GM23338 (cell line): ENCODE results near the gene CALY. TPM values are rescaled to one million over a fixed set of nuclear protein-coding genes. Genes with fewer than 3 reads are reported as not detected.

Experiments
- ATAC-seq: fragments of 200-7000 bp; cut with Tn5 transposase; 3 replicates; pipeline ENCODE4 v1.9.1; 2020
- DNase-seq: peaks from one replicate; pipeline ENCODE4 v3.0.0-alpha.2; 2015; ENCODE audit warnings: low spot score
- H2AFZ ChIP-seq: fragments of 200-600 bp; sonication (generic); 2 replicates; pipeline ENCODE4 v1.8.0; 2016; ENCODE audit warnings: antibody characterized with exemption, mild to moderate bottlenecking, moderate library complexity
- H3F3A ChIP-seq: fragments of 200-600 bp; sonication (generic); replicated peaks from 2 replicates; pipeline ENCODE4 v1.8.0; 2017; ENCODE audit warnings: antibody characterized with exemption, mixed run types, low read depth
- H3K27ac ChIP-seq: fragments of 200-600 bp; sonication (generic); 2 replicates; pipeline ENCODE4 v1.6.1; 2016; ENCODE audit warnings: low read depth
- H3K27me3 ChIP-seq: fragments of 200-600 bp; sonication (generic); 2 replicates; pipeline ENCODE4 v1.8.0; 2016; ENCODE audit warnings: mild to moderate bottlenecking, mixed run types, moderate library complexity; ENCODE audit not compliant: insufficient read depth
- H3K36me3 ChIP-seq: fragments of 200-600 bp; sonication (generic); 2 replicates; pipeline ENCODE4 v1.8.0; 2016; ENCODE audit warnings: mild to moderate bottlenecking; ENCODE audit not compliant: insufficient read depth
- H3K4me1 ChIP-seq: fragments of 200-600 bp; sonication (generic); 2 replicates; pipeline ENCODE4 v1.8.0; 2016; ENCODE audit warnings: mild to moderate bottlenecking, moderate library complexity; ENCODE audit not compliant: insufficient read depth
- H3K4me2 ChIP-seq: fragments of 200-600 bp; sonication (generic); 2 replicates; pipeline ENCODE4 v1.7.1; 2017; ENCODE audit warnings: mixed run types
- H3K4me3 ChIP-seq: fragments of 200-600 bp; sonication (generic); 2 replicates; pipeline ENCODE4 v1.6.1; 2016; ENCODE audit warnings: mixed run types
- H3K79me2 ChIP-seq: fragments of 200-600 bp; sonication (generic); replicated peaks from 2 replicates; pipeline ENCODE4 v1.8.0; 2017; ENCODE audit warnings: mild to moderate bottlenecking; ENCODE audit not compliant: insufficient read depth
- H3K9me2 ChIP-seq: fragments of 200-600 bp; sonication (generic); 2 replicates; pipeline ENCODE4 v1.8.0; 2017; ENCODE audit not compliant: insufficient read depth
- H4K20me1 ChIP-seq: fragments of 200-600 bp; sonication (generic); replicated peaks from 2 replicates; pipeline ENCODE4 v1.8.0; 2017; ENCODE audit warnings: mild to moderate bottlenecking; ENCODE audit not compliant: insufficient read depth
- H3K27ac Mint-ChIP-seq: 2 replicates; pipeline ENCODE4 v1.8.0; 2020; ENCODE audit warnings: inconsistent platforms, mild to moderate bottlenecking, moderate library complexity, mixed read lengths
- H3K27me3 Mint-ChIP-seq: 3 replicates; pipeline ENCODE4 v1.8.0; 2022; ENCODE audit warnings: low read depth, mild to moderate bottlenecking, moderate library complexity, mixed read lengths, inconsistent platforms; ENCODE audit not compliant: insufficient read depth, poor library complexity
- H3K36me3 Mint-ChIP-seq: 3 replicates; pipeline ENCODE4 v1.8.0; 2021; ENCODE audit warnings: low read depth, mild to moderate bottlenecking, inconsistent platforms, moderate library complexity, mixed read lengths
- H3K4me1 Mint-ChIP-seq: 3 replicates; pipeline ENCODE4 v1.8.0; 2020; ENCODE audit warnings: mild to moderate bottlenecking, inconsistent platforms, mixed read lengths
- H3K4me3 Mint-ChIP-seq: 3 replicates; pipeline ENCODE4 v1.8.0; 2021; ENCODE audit warnings: moderate library complexity, mild to moderate bottlenecking, inconsistent platforms, mixed read lengths
- H3K9me3 Mint-ChIP-seq: 3 replicates; pipeline ENCODE4 v1.8.0; 2020; ENCODE audit warnings: moderate library complexity, mild to moderate bottlenecking, inconsistent platforms, mixed read lengths
- CREB1 ChIP-seq: fragments of 250-450 bp; sonication (Bioruptor Pico); IDR thresholded peaks from 2 replicates; pipeline ENCODE4 v1.5.0; 2020; ENCODE audit warnings: low read depth, mild to moderate bottlenecking, moderate library complexity
- EZH2phosphoT487 ChIP-seq: fragments of 200-600 bp; sonication (generic); IDR thresholded peaks from one replicate; pipeline ENCODE4 v1.8.1; 2018; ENCODE audit warnings: antibody characterized with exemption; ENCODE audit not compliant: unreplicated experiment
- JUNB ChIP-seq: IDR thresholded peaks from one replicate; pipeline ENCODE4 v1.6.1; 2016; ENCODE audit warnings: antibody characterized with exemption; ENCODE audit not compliant: unreplicated experiment
- ZNF114 ChIP-seq: fragments of 250-450 bp; sonication (Bioruptor Pico); IDR thresholded peaks from 2 replicates; pipeline ENCODE4 v1.5.0; 2020; ENCODE audit warnings: mild to moderate bottlenecking, moderate library complexity
- ZNF331 ChIP-seq: fragments of 250-450 bp; sonication (Bioruptor Pico); IDR thresholded peaks from 2 replicates; pipeline ENCODE4 v1.5.0; 2020; ENCODE audit warnings: low read depth, mild to moderate bottlenecking, moderate library complexity
- polyA plus RNA-seq: library from polyadenylated mRNA; unstranded; fragments of >200 nt; fragmentation: Nextera tagmentation; extraction: Ambion mirVana; gene quantifications from 2 replicates; pipeline ENCODE4 v1.2.1, GENCODE V29; 2016
- total RNA-seq: library from RNA; depleted of rRNA; stranded (reverse); fragments of >200 nt; shearing (Covaris generic); gene quantifications from 2 replicates; pipeline ENCODE4 v1.2.3, GENCODE V29; 2014
- TF ChIP-seq, protein P1 (sequence below): fragments of 250-450 bp; sonication (Bioruptor Pico); IDR thresholded peaks from 2 replicates; pipeline ENCODE4 v1.5.0; 2020; ENCODE audit warnings: mild to moderate bottlenecking, moderate library complexity
- TF ChIP-seq, protein P2 (sequence below), 2 experiments: fragments of 200-600 bp in 1 of 2; sonication (generic) in 1 of 2; conservative IDR thresholded peaks; 2 replicates each; pipeline versions ENCODE4 v1.5.1 to v1.6.1; 2016 to 2017; ENCODE audit warnings: antibody characterized with exemption in 2 of 2, low read depth in 2 of 2, mild to moderate bottlenecking in 2 of 2, moderate library complexity in 1 of 2
- TF ChIP-seq, protein P3 (sequence below): IDR thresholded peaks from one replicate; pipeline ENCODE4 v1.6.1; 2018; ENCODE audit warnings: antibody characterized with exemption; ENCODE audit not compliant: unreplicated experiment

Gene CALY
- total and polyA plus RNA-seq, 2 experiments from 2014 or later, result 1.0 to 8.0 TPM

DNA sequence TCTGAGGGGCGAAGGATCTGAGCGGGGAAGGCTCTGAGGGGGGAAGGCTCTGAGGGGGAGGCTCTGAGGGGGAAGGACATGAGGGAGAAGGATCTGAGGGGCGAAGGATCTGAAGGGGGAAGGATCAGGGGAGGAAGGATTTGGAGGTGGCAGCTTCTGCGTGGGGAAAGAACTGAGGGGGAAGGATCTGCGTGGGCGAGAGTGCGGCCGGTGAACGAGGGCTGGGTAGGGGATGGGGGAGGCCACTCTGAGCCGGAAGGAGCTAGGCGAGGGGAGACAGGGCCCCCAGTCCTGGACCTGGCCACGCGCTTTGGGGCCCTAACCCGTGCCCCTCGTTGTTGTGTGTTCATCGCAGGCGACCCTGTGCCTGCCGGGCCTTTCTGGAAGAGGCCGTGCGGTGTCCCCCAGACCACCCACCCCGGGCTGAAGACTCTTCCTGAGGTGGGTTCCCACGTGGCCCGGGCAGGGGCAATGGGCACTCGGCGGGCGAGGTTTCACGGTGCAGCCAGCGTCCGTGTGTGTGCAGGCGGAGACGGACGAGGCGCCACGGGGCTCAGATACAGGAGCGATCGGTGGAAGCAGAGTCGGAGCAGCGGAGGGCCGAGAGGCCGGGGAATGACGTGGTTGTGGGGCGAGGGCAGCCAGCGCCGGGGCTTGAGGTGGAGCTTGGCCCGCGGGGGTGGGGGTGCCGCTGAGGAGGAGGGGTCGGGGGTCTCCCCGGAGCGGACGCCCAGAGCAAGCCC lies 2.0 kb downstream of the CALY start (continued):
- TF ChIP-seq, protein P1, sequence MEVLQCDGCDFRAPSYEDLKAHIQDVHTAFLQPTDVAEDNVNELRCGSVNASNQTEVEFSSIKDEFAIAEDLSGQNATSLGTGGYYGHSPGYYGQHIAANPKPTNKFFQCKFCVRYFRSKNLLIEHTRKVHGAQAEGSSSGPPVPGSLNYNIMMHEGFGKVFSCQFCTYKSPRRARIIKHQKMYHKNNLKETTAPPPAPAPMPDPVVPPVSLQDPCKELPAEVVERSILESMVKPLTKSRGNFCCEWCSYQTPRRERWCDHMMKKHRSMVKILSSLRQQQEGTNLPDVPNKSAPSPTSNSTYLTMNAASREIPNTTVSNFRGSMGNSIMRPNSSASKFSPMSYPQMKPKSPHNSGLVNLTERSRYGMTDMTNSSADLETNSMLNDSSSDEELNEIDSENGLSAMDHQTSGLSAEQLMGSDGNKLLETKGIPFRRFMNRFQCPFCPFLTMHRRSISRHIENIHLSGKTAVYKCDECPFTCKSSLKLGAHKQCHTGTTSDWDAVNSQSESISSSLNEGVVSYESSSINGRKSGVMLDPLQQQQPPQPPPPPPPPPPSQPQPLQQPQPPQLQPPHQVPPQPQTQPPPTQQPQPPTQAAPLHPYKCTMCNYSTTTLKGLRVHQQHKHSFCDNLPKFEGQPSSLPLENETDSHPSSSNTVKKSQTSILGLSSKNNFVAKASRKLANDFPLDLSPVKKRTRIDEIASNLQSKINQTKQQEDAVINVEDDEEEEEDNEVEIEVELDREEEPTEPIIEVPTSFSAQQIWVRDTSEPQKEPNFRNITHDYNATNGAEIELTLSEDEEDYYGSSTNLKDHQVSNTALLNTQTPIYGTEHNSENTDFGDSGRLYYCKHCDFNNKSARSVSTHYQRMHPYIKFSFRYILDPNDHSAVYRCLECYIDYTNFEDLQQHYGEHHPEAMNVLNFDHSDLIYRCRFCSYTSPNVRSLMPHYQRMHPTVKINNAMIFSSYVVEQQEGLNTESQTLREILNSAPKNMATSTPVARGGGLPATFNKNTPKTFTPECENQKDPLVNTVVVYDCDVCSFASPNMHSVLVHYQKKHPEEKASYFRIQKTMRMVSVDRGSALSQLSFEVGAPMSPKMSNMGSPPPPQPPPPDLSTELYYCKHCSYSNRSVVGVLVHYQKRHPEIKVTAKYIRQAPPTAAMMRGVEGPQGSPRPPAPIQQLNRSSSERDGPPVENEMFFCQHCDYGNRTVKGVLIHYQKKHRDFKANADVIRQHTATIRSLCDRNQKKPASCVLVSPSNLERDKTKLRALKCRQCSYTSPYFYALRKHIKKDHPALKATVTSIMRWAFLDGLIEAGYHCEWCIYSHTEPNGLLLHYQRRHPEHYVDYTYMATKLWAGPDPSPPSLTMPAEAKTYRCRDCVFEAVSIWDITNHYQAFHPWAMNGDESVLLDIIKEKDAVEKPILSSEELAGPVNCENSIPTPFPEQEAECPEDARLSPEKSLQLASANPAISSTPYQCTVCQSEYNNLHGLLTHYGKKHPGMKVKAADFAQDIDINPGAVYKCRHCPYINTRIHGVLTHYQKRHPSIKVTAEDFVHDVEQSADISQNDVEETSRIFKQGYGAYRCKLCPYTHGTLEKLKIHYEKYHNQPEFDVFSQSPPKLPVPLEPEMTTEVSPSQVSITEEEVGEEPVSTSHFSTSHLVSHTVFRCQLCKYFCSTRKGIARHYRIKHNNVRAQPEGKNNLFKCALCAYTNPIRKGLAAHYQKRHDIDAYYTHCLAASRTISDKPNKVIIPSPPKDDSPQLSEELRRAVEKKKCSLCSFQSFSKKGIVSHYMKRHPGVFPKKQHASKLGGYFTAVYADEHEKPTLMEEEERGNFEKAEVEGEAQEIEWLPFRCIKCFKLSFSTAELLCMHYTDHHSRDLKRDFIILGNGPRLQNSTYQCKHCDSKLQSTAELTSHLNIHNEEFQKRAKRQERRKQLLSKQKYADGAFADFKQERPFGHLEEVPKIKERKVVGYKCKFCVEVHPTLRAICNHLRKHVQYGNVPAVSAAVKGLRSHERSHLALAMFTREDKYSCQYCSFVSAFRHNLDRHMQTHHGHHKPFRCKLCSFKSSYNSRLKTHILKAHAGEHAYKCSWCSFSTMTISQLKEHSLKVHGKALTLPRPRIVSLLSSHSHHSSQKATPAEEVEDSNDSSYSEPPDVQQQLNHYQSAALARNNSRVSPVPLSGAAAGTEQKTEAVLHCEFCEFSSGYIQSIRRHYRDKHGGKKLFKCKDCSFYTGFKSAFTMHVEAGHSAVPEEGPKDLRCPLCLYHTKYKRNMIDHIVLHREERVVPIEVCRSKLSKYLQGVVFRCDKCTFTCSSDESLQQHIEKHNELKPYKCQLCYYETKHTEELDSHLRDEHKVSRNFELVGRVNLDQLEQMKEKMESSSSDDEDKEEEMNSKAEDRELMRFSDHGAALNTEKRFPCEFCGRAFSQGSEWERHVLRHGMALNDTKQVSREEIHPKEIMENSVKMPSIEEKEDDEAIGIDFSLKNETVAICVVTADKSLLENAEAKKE (CRISPR knock-in tag), result no peak

GRCh38 chr10:133332936-133333699 lies 3.6 kb downstream of the CALY start:
- no peak for DNase-seq
- Histone ChIP-seq H4K20me1 (no peaks in the 10 kb centered on the region), H3K27me3 (peaks cover 85% of the 10 kb centered on the region), H3K79me2 (no peaks in the 10 kb centered on the region), H2AFZ (no peak overlapping the region), H3K4me3 (no peak overlapping the region), H3K4me2 (no peak overlapping the region), H3F3A (no peaks in the 10 kb centered on the region), H3K36me3 (no peaks in the 10 kb centered on the region), H3K4me1 (peaks cover 5% of the 10 kb centered on the region; the same call in 1 of the 2 replicates), H3K9me2 (no peaks in the 10 kb centered on the region), H3K27ac (no peak overlapping the region)
- ATAC-seq, result no peak
- Mint-ChIP-seq H3K4me3 (no peak overlapping the region; the same call in 2 of the 3 replicates), H3K27ac (no peak overlapping the region), H3K4me1 (peaks cover 6% of the 10 kb centered on the region), H3K9me3 (peaks cover 17% of the 10 kb centered on the region), H3K36me3 (no peaks in the 10 kb centered on the region; the same call in 1 of the 3 replicates), H3K27me3 (peaks cover 60% of the 10 kb centered on the region)
- no peak for TF ChIP-seq EZH2phosphoT487
- TF ChIP-seq ZNF114 (CRISPR knock-in tag), result no peak
- TF ChIP-seq CREB1 (CRISPR knock-in tag), result no peak
- TF ChIP-seq, protein P2, sequence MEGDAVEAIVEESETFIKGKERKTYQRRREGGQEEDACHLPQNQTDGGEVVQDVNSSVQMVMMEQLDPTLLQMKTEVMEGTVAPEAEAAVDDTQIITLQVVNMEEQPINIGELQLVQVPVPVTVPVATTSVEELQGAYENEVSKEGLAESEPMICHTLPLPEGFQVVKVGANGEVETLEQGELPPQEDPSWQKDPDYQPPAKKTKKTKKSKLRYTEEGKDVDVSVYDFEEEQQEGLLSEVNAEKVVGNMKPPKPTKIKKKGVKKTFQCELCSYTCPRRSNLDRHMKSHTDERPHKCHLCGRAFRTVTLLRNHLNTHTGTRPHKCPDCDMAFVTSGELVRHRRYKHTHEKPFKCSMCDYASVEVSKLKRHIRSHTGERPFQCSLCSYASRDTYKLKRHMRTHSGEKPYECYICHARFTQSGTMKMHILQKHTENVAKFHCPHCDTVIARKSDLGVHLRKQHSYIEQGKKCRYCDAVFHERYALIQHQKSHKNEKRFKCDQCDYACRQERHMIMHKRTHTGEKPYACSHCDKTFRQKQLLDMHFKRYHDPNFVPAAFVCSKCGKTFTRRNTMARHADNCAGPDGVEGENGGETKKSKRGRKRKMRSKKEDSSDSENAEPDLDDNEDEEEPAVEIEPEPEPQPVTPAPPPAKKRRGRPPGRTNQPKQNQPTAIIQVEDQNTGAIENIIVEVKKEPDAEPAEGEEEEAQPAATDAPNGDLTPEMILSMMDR (conservative IDR thresholded peaks at IDR 0.05; ENCODE audit: low read depth in 2 of 2), result no peak
- no peak for TF ChIP-seq ZNF331 (CRISPR knock-in tag)
- no peak for TF ChIP-seq JUNB
- TF ChIP-seq, protein P3, sequence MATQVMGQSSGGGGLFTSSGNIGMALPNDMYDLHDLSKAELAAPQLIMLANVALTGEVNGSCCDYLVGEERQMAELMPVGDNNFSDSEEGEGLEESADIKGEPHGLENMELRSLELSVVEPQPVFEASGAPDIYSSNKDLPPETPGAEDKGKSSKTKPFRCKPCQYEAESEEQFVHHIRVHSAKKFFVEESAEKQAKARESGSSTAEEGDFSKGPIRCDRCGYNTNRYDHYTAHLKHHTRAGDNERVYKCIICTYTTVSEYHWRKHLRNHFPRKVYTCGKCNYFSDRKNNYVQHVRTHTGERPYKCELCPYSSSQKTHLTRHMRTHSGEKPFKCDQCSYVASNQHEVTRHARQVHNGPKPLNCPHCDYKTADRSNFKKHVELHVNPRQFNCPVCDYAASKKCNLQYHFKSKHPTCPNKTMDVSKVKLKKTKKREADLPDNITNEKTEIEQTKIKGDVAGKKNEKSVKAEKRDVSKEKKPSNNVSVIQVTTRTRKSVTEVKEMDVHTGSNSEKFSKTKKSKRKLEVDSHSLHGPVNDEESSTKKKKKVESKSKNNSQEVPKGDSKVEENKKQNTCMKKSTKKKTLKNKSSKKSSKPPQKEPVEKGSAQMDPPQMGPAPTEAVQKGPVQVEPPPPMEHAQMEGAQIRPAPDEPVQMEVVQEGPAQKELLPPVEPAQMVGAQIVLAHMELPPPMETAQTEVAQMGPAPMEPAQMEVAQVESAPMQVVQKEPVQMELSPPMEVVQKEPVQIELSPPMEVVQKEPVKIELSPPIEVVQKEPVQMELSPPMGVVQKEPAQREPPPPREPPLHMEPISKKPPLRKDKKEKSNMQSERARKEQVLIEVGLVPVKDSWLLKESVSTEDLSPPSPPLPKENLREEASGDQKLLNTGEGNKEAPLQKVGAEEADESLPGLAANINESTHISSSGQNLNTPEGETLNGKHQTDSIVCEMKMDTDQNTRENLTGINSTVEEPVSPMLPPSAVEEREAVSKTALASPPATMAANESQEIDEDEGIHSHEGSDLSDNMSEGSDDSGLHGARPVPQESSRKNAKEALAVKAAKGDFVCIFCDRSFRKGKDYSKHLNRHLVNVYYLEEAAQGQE, result no peak
